ENCODE measurements around the gene AIFM3.

The AIFM3 gene

DNA sequence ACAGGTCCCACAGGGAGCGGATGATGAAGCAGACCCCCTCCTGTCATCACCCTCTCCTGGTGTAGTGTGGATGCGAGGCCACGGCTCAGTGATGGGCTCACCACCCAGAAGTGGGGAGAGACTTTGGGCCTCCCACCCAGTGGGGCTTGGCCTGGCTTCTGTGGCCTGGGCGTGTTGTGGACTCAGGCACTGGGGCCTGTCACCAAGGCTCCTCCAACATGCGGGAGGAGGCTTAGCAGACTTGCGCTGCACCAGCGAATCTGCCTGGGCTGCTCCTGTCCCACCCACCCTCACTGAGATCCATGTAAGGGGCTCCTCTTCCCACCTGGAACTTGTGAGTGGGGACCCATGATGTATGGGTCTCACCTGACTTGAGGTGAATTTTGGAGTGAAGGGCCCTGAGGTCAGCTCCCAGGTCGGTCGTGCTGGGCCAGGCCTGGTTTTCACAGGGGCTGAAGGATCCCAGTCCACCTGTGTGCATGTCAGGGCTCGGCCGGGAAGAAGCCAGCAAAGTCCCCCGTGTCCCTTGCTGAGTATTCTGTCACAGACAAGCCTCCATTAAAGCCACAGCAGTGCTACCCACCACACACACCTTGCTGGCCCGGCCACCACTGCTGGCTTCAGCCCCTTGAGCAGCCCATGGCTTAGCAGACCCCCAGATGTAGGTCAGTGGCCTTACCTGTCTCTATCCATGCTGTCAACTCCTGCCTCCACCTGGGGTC lies 30.6 kb downstream of the AIFM3 start:
- in situ Hi-C loops (cut with HindIII; ENCODE audit: low pct_ligation_motif_present, low sequenced_read_pairs) = no loop called here
- H3K27me3 ChIP-seq (replicated peaks) = no peaks in the 10 kb centered on the region
- no peak for DNase-seq
- H3K36me3 ChIP-seq (replicated peaks) = peaks cover 57% of the 10 kb centered on the region
- TF ChIP-seq, protein P1, sequence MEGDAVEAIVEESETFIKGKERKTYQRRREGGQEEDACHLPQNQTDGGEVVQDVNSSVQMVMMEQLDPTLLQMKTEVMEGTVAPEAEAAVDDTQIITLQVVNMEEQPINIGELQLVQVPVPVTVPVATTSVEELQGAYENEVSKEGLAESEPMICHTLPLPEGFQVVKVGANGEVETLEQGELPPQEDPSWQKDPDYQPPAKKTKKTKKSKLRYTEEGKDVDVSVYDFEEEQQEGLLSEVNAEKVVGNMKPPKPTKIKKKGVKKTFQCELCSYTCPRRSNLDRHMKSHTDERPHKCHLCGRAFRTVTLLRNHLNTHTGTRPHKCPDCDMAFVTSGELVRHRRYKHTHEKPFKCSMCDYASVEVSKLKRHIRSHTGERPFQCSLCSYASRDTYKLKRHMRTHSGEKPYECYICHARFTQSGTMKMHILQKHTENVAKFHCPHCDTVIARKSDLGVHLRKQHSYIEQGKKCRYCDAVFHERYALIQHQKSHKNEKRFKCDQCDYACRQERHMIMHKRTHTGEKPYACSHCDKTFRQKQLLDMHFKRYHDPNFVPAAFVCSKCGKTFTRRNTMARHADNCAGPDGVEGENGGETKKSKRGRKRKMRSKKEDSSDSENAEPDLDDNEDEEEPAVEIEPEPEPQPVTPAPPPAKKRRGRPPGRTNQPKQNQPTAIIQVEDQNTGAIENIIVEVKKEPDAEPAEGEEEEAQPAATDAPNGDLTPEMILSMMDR (IDR thresholded peaks at IDR 0.05; ENCODE audit: low read depth, low read length, missing control alignments) = no peak
- H3K27ac ChIP-seq = no peak overlapping the region
- no peak overlapping the region for H3K4me3 ChIP-seq (ENCODE audit: low read depth, low read length)

DNA sequence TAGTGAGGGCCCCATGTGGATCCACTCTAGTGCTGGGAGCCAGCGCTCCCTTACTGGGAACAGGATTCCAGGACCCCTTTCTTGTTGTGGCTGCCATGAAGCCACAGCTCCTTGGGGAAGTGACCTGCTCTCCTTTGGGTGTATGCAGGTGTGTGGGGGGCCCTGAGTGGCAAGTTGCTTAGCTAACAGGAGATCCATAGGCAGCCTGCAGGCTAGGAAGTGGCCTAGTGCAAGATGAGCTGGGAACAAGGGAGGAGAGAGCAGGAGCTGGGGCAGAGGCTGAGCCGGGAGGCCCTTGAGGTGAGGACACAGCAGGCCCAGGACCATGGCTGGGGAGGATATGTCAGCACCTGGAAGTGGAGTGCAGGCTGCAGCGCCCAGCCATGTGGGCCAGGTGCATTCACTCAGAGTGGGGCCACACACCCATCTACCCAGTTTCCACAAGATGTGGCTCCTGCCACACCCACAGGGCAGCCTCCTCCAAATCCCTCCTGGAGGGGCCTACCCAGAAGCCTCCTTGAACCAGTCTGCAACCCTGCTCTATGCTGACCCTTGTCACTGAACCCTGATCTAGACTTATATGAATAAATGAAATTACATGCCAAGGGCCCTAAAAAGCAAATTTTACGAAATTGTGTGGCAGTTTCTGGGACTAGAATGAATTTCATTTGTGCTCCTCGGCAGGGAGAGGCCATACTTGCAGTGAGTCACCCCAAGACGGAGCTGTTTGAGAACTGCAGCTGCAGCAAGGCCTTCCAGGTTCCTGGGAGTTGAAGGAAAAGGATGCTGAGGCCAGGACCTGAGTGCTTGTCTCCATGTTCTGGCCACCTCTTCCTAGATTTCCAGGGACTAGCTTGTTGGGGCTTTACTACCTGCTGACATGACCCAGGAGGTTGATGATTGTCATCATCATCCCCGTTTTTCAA lies 31.6 kb downstream of the AIFM3 start:
- TF ChIP-seq, protein P1 (IDR thresholded peaks at IDR 0.05; ENCODE audit: low read depth, low read length, missing control alignments) = no peak
- Histone ChIP-seq H3K27ac (no peak overlapping the region), H3K36me3 (replicated peaks) (peaks cover 48% of the 10 kb centered on the region), H3K27me3 (replicated peaks) (no peaks in the 10 kb centered on the region), H3K4me3 (ENCODE audit: low read depth, low read length) (no peak overlapping the region)
- in situ Hi-C loops (cut with HindIII; ENCODE audit: low pct_ligation_motif_present, low sequenced_read_pairs) = no loop called here
- DNase-seq = no peak

DNA sequence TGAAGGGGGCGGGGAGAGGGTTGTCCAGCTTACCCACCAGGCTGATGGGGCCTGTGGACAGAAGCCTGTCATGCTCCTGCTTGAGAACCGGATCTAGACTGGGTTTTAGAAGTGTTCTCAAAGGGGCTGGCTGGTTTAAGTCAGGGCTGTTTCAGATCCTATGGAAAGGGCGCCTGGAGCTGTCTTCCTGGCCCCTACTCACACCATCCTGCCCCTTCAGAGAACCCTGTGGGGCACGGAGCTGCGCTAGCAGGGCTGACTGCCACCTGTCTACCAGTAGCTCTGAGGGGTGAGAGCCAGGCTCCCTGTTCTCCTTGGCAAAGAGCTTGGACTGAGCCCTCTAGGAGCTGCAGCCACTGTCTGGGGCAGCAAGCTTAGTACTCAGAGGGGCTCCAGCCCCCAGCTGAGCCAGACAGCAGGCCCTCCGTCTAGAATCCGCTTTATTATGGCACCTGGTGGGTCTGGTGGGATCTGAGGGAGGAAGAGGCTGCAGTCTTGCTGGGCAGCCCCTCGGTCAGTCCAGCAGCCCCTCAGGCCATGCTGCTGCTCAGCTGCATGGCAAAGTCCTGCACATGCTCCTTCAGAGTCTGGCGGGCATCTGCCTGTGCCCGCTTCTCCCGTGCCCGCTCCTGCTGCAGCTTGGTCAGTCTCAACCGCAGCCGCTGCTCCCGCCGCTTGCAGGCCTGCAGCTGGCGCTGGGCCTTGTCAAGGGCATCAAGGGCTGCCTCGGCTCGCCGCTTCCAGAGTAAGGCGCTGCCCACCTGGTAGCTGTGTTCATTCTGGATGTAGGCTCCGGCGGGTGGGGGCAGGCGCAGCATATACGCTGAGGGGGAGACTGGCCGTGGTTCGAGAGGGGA lies 32.5 kb downstream of the AIFM3 start:
- Histone ChIP-seq H3K27me3 (replicated peaks) (no peaks in the 10 kb centered on the region), H3K36me3 (replicated peaks) (peaks cover 40% of the 10 kb centered on the region), H3K4me3 (ENCODE audit: low read depth, low read length) (no peak overlapping the region), H3K27ac (no peak overlapping the region)
- DNase-seq = no peak
- TF ChIP-seq, protein P1 (IDR thresholded peaks at IDR 0.05; ENCODE audit: low read depth, low read length, missing control alignments) = no peak
- in situ Hi-C loops (cut with HindIII; ENCODE audit: low pct_ligation_motif_present, low sequenced_read_pairs) = no loop called here

DNA sequence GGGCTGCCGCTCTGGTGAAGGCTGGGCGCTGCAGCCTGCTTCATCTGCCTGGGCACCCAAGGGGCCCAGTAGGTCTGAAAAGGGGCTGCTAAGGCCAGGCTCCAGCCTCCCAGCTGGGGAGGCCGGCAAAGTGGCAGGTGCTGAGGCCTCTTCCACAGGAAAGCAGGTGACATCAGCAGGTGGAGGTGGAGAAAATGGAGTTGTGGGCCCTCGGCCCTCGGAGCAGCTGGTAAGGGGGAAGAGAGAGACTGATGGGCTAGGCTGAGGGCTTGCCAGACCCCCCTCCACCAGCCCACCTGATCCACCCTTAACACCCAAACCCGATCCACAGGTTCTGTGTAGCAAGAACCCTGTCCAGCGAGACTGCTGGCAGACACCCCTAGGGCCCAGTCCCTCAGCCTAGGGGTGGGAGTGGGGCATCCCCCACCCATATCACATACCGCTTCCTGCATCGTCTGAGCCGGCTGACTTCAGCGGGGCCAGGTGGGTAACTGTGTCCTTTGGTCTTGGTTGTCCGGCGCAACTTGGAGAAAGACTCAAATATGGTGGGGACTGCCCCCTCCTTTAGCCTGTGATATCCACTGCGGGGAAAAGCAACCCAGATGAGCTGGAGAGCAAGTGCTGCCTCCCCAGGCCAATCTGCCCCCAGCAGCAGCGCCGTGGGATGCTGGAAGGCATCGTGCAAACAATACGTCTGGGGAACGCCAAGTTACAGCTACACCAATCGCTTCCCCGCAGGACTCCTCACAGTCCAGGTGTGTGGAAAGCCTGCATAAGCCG lies 33.3 kb downstream of the AIFM3 start:
- in situ Hi-C loops (cut with HindIII; ENCODE audit: low pct_ligation_motif_present, low sequenced_read_pairs) = no loop called here
- Histone ChIP-seq H3K27ac (no peak overlapping the region), H3K27me3 (replicated peaks) (no peaks in the 10 kb centered on the region), H3K4me3 (ENCODE audit: low read depth, low read length) (peak overlapping the region; percentile 71), H3K36me3 (replicated peaks) (peaks cover 32% of the 10 kb centered on the region)
- DNase-seq = no peak
- TF ChIP-seq, protein P1 (IDR thresholded peaks at IDR 0.05; ENCODE audit: low read depth, low read length, missing control alignments) = peak; percentile 13

GRCh38 chr22:21000987-21001600 lies 34.0 kb downstream of the AIFM3 start:
- Histone ChIP-seq H3K36me3 (replicated peaks) (peaks cover 27% of the 10 kb centered on the region), H3K27ac (peak overlapping the region; percentile 98), H3K4me3 (ENCODE audit: low read depth, low read length) (peak overlapping the region; percentile 71), H3K27me3 (replicated peaks) (no peaks in the 10 kb centered on the region)
- TF ChIP-seq, protein P1 (IDR thresholded peaks at IDR 0.05; ENCODE audit: low read depth, low read length, missing control alignments) = no peak
- in situ Hi-C loops (cut with HindIII; ENCODE audit: low pct_ligation_motif_present, low sequenced_read_pairs) = no loop called here
- no peak for DNase-seq

Measured in brain microvascular endothelial cell (primary cell).